GM21737 (cell line): Measurements from ENCODE around the gene RPTOR.

Experiments used
- ATAC-seq: cut with Tn5 transposase; IDR thresholded peaks from one replicate; pipeline ENCODE4 v1.9.1; 2021; ENCODE audit warnings: mild to moderate bottlenecking, moderate library complexity; ENCODE audit not compliant: unreplicated experiment

The RPTOR gene

GRCh38 chr17:80774146-80774545 lies 229.5 kb downstream of the RPTOR start:
- ATAC-seq = no peak

GRCh38 chr17:80774643-80775281 lies 230.1 kb downstream of the RPTOR start:
- ATAC-seq = no peak

- ATAC-seq = no peak
Measured at GRCh38 chr17:80775863-80776262, 231.2 kb downstream of the RPTOR start.

- no peak for ATAC-seq
Measured at GRCh38 chr17:80777274-80777673, 232.6 kb downstream of the RPTOR start.

- ATAC-seq = no peak
Measured at GRCh38 chr17:80778716-80779115, 234.1 kb downstream of the RPTOR start.

GRCh38 chr17:80779336-80779735 lies 234.7 kb downstream of the RPTOR start:
- no peak for ATAC-seq

GRCh38 chr17:80779961-80780380 lies 235.3 kb downstream of the RPTOR start:
- no peak for ATAC-seq

GRCh38 chr17:80780381-80781198 lies 236.0 kb downstream of the RPTOR start:
- ATAC-seq = peak; percentile 64

GRCh38 chr17:80781211-80781610 lies 236.6 kb downstream of the RPTOR start:
- ATAC-seq = no peak

- no peak for ATAC-seq
Measured at GRCh38 chr17:80781807-80782277, 237.2 kb downstream of the RPTOR start.

GRCh38 chr17:80782536-80783427 lies 238.1 kb downstream of the RPTOR start:
- no peak for ATAC-seq

- ATAC-seq = no peak
Measured at GRCh38 chr17:80783486-80783885, 238.8 kb downstream of the RPTOR start.

GRCh38 chr17:80783971-80784370 lies 239.3 kb downstream of the RPTOR start:
- ATAC-seq = no peak

GRCh38 chr17:80785477-80786178 lies 241.0 kb downstream of the RPTOR start:
- no peak for ATAC-seq

- ATAC-seq = no peak
Measured at GRCh38 chr17:80786470-80786869, 241.8 kb downstream of the RPTOR start.

- no peak for ATAC-seq
Measured at GRCh38 chr17:80786887-80787286, 242.2 kb downstream of the RPTOR start.

GRCh38 chr17:80787881-80788280 lies 243.2 kb downstream of the RPTOR start:
- ATAC-seq = no peak

- no peak for ATAC-seq
Measured at GRCh38 chr17:80789356-80789902, 244.8 kb downstream of the RPTOR start.

- ATAC-seq = peak; percentile 53
Measured at GRCh38 chr17:80790021-80790765, 245.6 kb downstream of the RPTOR start.
